ENCODE data around the gene BCAR1.
"Not testable (repeated sequence)": the region's sequence is repeated elsewhere in the genome, so short reads cannot be mapped to it uniquely, and the experiment has no call there.

Gene BCAR1

GRCh38 chr16:75251280-75252048, at the start of gene BCAR1:
BCAR1 (minus strand) TSS chr16:75251624; CDS start chr16:75251482, 142 bp downstream.
- peak; percentile 48 to 58 for DNase-seq (ENCODE audit: low read depth in 2 of 2)

GRCh38 chr16:75298267-75298666, 46.8 kb upstream of the BCAR1 start:
- no peak for DNase-seq (ENCODE audit: low read depth in 2 of 2)

DNA sequence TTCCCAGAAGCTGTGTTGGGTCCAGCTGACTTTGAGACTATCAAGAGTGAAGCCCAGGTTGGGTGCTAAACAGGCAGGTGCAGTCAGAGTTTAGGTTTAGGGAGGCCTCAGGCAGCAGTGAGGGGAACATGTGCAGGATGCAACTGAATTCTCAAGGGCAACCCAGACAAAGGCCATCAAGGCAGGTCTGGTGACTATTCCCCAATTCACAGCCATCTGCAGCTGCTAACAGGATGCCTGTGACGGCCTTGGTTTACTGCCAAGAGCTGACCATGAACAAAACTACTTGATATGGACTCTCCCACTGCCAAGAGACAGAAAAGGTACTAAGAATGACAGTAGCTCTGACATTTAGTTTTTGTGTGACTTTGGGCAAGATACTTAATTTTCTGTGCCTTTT, 45.2 kb upstream of the BCAR1 start:
- no peak for DNase-seq (ENCODE audit: low read depth in 2 of 2)

DNA sequence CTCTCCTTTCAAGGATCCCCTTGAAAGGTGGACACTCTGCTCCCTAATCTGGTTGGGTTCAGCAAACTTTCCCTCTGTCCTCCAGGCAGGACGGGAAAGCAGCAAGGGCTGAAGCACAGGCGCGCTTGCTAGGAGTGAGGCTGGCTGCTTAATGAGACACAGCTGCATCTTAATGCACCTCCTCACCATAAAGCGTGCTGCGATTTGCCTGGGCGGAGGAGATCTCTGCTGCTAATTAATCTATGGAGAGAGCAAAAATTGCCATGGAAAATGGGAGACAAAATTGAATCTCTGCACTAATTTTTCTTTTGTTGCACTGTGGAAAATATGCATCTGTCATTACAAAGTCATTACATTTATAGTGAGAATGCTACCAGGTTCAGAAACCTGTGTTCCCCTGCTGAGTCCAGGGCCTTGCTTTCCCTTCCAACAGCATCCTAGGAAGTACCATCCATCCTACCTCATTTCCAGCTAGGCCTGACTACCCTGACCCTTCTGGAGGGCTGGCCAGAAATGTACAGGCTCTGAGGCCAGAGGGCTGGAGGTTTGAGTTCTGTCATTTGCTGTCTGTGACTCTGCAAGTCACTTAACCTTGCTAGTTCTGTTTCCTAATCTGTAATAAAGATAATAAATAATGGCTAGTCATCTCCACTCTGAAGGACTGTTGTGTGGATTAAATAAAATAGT, 43.5 kb upstream of the BCAR1 start:
- no peak for DNase-seq (ENCODE audit: low read depth in 2 of 2)

- no peak for DNase-seq (ENCODE audit: low read depth in 2 of 2)
These were observed 42.3 kb upstream of the BCAR1 start for GRCh38 chr16:75293772-75294171.

DNA sequence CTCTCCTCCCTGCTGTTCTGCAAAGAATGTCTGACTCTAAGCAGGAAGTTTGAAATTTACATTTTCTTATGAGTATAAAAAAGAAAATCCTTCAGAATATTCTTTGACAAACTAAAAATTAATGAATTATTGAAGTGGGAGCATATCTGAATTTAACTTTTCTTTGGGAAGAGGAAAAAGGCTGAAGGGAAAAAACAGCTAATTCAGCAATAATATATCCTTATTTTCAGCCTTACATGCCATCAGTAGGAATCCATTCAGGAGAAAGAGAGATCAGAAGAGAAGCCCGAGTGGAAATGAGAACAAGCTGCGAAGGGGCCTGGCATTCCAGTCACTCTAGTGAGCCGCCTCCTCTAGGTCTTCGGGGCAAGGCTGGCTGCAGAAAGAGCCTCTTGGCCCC, 41.7 kb upstream of the BCAR1 start:
- DNase-seq (ENCODE audit: low read depth in 2 of 2), result no peak

- DNase-seq (ENCODE audit: low read depth in 2 of 2), result no peak
These were observed 41.3 kb upstream of the BCAR1 start for GRCh38 chr16:75292691-75293090.

DNA sequence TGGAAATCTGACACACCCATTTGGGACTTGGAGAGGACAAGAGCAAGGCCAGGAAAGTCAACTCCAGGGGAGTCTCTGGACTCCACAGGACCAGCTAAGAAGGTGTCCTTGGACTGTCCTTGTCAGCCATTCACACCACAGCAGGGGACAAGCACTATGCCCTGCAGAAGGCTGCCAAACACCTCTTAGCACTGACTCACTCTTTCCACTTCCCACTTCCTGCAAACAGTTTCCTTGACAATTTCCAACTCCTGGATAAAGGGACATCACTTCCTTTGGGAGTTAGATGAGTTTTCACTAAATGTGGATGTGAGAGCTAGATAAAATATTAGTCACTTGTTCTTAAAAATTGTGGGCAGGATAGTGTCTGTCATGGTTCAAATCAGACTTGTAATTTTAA, 37.8 kb upstream of the BCAR1 start:
- DNase-seq (ENCODE audit: low read depth in 2 of 2), result no peak

- no peak for DNase-seq (ENCODE audit: low read depth in 2 of 2)
These were observed 37.2 kb upstream of the BCAR1 start for GRCh38 chr16:75288596-75289120.

DNA sequence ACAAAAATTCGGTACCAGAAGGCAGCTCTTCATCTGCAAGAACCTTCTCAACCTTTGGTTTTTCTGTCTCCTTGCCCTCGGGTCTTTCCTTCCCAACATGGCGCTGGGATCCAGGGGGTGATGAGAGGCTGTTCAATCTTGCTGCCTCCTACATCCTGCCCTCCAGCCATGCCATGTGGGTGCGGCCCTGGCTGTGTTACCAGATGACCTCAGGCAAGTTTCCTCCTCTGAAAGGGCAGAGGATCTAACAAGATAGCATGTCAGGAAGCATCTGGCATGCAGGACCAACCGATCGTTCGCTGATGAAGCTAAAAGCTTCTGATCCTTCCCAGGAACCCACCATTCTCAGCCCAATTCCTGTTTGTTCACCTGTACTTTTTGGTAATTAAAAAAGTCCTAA, 36.8 kb upstream of the BCAR1 start:
- no peak for DNase-seq (ENCODE audit: low read depth in 2 of 2)

GRCh38 chr16:75287708-75288107, 36.3 kb upstream of the BCAR1 start:
- no peak for DNase-seq (ENCODE audit: low read depth in 2 of 2)

DNA sequence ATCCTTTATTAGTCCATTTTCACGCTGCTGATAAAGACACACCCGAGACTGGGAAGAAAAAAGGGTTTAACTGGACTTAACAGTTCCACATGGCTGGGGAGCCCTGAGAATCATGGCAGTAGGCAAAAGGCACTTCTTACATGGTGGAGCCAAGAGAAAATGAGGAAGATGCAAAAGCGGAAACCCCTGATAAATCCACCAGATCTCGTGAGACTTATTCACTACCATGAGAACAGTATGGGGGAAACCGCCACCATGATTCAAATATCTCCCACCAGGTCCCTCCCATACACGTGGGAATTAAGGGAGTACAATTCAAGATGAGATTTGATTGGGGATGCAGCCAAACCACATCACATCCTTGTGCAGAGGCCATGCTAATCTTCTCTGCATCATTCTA, 35.0 kb upstream of the BCAR1 start:
- DNase-seq (ENCODE audit: low read depth in 2 of 2), result no peak

DNA sequence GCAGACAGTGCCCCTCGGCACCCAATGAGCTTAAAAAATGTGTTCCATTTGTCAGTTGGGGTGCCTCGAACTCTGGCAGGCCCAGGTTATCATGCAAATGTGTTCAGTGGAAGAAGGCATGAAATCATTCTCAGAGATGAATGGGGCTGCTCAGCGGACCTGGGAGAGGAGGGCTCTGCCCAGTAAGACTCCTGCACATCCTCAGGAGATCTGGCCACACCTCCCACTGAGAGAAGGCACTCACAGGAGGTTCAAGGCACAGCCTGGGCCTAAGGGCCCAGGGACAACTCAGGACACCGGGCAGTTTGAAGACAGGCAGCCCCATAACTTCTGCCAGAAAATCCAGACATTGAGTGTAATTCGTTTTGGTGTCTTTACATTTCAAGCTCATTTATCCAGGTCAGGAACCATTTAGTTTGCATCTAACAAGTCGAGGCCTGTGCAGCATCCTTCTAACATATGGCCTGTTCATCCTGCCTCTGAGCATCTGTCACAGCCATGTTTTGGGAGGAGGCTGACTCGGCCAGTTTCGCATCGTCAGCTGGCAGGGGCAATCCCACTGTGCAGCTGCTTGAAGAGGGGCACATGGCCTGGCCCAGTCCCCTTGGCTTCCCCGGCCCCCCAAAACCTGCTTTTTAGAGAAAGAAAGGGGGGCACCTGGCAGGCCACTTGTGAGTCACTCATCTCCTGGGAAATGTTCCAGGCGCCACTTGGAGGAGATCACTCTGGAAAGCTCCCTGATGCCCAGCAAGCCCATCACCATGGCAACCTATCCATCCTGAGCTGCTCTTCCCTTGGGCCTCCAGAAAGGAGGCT, 31.2 kb upstream of the BCAR1 start:
- no peak for DNase-seq (ENCODE audit: low read depth in 2 of 2)

DNA sequence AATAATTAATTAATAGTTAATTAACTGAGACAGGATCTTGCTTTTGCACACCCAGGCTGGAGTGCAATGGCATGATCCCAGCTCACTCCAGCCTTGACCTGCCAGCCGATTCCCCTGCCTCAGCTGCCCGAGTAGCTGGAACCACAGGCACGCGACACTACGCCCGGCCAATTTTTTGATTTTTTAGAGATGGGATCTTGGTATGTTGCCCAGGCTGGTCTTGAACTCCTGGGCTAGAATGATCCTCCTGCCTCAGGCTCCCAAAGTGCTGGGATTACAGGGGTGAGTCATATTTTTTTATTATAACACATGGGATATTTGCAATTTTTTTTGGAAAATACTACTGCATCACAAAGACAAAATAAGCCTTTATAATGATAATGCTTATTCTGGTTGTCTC, 30.4 kb upstream of the BCAR1 start:
- DNase-seq (ENCODE audit: low read depth in 2 of 2), result no peak

DNA sequence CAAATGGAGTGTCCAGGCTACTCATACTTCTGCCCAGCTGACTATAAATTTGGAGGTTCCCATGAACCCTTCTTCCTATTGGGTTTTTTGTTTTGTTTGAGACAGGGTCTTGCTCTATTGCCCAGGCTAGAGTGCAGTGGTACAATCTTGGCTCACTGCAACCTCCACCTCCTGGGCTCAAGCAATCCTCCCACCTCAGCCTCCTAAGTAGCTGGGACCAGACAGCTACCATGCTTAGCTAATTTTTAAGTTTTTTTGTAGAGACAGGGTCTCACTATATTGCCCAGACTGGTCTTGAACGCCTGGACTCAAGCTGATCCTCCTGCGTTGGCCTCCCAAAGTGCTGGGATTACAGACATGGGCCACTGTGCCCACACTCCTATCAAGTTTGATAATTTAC, 29.6 kb upstream of the BCAR1 start:
- DNase-seq (ENCODE audit: low read depth in 2 of 2), result not testable (repeated sequence)

DNA sequence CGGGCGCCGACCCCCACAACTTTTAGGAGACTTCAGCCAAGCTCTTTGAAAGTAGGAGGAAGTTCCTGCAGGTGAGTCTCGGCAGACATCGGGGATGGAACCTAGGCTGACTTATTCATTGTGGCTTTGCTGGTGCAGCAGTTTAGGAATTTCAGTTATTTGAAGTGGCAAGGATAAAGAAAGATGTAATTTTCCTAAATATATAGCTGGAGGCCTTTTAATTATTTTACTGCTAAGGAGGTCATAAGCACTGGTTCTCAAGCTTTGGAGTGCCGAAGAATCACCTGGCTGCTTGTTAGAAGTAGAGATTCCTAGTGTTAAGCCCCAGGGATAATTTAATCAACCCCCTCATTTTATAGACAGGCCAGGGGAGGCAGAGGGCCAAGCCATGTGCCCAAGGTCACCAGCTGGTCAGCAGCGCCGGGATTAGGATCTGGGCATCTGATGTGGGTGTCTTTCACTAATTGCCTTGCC, 28.9 kb upstream of the BCAR1 start:
- DNase-seq (ENCODE audit: low read depth in 2 of 2), result no peak

GRCh38 chr16:75279305-75279704, 27.9 kb upstream of the BCAR1 start:
- DNase-seq (ENCODE audit: low read depth in 2 of 2), result no peak

GRCh38 chr16:75273054-75273925, 21.9 kb upstream of the BCAR1 start:
- DNase-seq (ENCODE audit: low read depth in 2 of 2), result no peak

- DNase-seq (ENCODE audit: low read depth in 2 of 2), result not testable (repeated sequence)
These were observed 21.2 kb upstream of the BCAR1 start for GRCh38 chr16:75272629-75273028.

- no peak for DNase-seq (ENCODE audit: low read depth in 2 of 2)
These were observed 20.7 kb upstream of the BCAR1 start for GRCh38 chr16:75272097-75272551.

Data from fibroblast of skin of left biceps (primary cell).